Thyroid gland (tissue), 4 donors: ENCODE data around the gene TCF12.

Experiments used
- CTCF ChIP-seq, 6 experiments: fragments of 200-600 bp in 3 of 6; fragments of 450-650 bp in 3 of 6; sonication (generic) in 3 of 6; IDR thresholded peaks; one replicate each; pipeline ENCODE4 v1.5.1; 2016 to 2019; ENCODE audit warnings: antibody characterized with exemption in 6 of 6, mild to moderate bottlenecking in 2 of 6, inconsistent platforms in 1 of 6, moderate library complexity in 1 of 6
- POLR2A ChIP-seq, 2 donors: fragments of 450-650 bp; IDR thresholded peaks; one replicate each; pipeline ENCODE4 v1.6.1; 2017; ENCODE audit warnings: antibody characterized with exemption in 2 of 2, mild to moderate bottlenecking in 2 of 2, moderate library complexity in 1 of 2

GRCh38 chr15:56929933-56930332 lies 11.5 kb downstream of the TCF12 start:
- no peak for TF ChIP-seq POLR2A (IDR thresholded peaks at IDR 0.05)
- no peak for TF ChIP-seq CTCF (IDR thresholded peaks at IDR 0.05)
